Mammary epithelial cell (primary cell): Measurements from ENCODE around the gene ZC3H7B.

Experiments
- EZH2 ChIP-seq: IDR thresholded peaks from 2 replicates; pipeline ENCODE4 v1.6.1; 2012; ENCODE audit warnings: low read length, inconsistent platforms, borderline replicate concordance
- TF ChIP-seq, protein P1 (sequence below), 2 donors: IDR thresholded peaks in 1 of 2; conservative IDR thresholded peaks in 1 of 2; 2 replicates each; pipeline ENCODE4 v1.5.1; 2011 to 2012; ENCODE audit warnings: inconsistent platforms in 2 of 2, low read length in 2 of 2, mild to moderate bottlenecking in 2 of 2, control low read depth in 1 of 2, low read depth in 1 of 2; ENCODE audit not compliant: insufficient read depth in 1 of 2; ENCODE audit errors: extremely low read depth in 1 of 2

- TF ChIP-seq, protein P1, sequence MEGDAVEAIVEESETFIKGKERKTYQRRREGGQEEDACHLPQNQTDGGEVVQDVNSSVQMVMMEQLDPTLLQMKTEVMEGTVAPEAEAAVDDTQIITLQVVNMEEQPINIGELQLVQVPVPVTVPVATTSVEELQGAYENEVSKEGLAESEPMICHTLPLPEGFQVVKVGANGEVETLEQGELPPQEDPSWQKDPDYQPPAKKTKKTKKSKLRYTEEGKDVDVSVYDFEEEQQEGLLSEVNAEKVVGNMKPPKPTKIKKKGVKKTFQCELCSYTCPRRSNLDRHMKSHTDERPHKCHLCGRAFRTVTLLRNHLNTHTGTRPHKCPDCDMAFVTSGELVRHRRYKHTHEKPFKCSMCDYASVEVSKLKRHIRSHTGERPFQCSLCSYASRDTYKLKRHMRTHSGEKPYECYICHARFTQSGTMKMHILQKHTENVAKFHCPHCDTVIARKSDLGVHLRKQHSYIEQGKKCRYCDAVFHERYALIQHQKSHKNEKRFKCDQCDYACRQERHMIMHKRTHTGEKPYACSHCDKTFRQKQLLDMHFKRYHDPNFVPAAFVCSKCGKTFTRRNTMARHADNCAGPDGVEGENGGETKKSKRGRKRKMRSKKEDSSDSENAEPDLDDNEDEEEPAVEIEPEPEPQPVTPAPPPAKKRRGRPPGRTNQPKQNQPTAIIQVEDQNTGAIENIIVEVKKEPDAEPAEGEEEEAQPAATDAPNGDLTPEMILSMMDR (conservative IDR thresholded peaks at IDR 0.05 in 1 of 2, IDR thresholded peaks at IDR 0.05 in 1 of 2; ENCODE audit: extremely low read depth in 1 of 2, insufficient read depth in 1 of 2, low read depth in 1 of 2, low read length in 2 of 2): no peak
- TF ChIP-seq EZH2: no peak
Observed at GRCh38 chr22:41302811-41303210, 1.5 kb downstream of the ZC3H7B start.
